ENCODE results near the gene DBET. TPM values are rescaled to one million over a fixed set of nuclear protein-coding genes. Genes with fewer than 3 reads are reported as not detected.

The DBET gene
- not detected in 2 replicates for total RNA-seq

GRCh38 chr4:190064342-190064741 lies at the start of gene DBET:
Gene DBET (plus strand): TSS chr4:190064502.

GRCh38 chr4:190027156-190027555 lies 37.1 kb upstream of the DBET start, which contains the start of gene FRG2:
Gene FRG2 (minus strand): TSS chr4:190027256. CDS start chr4:190027204, 52 bp downstream.

Other genes starting within 250 kb of the DBET start
- gene FRG1, start 123.6 kb upstream of the DBET start, total RNA-seq, result 20.4 and 36.8 TPM in 2 replicates
- gene FRG2, start 37.2 kb upstream of the DBET start, total RNA-seq, result not detected in 2 replicates
- gene DUX4, start 109.3 kb downstream of the DBET start, total RNA-seq, result not detected in 2 replicates